CD4-positive, alpha-beta T cell treated with Interleukin-12 subunit alpha and Interleukin-12 subunit beta, for 1 hour (primary cell): ENCODE data around the gene LRRN3.

ENCODE experiments used
- DNase-seq: peaks from one replicate; pipeline ENCODE4 v3.0.0-alpha.2; 2020

The LRRN3 gene

GRCh38 chr7:111173528-111173927 lies 82.6 kb downstream of the LRRN3 start:
- no peak for DNase-seq

GRCh38 chr7:111173990-111174389 lies 83.1 kb downstream of the LRRN3 start:
- no peak for DNase-seq

- DNase-seq = no peak
These were observed 83.6 kb downstream of the LRRN3 start for GRCh38 chr7:111174510-111174909.
